Mucosa of gallbladder (tissue), 1 donor: Measurements from ENCODE around the gene SF3B5. TPM values are rescaled to one million over a fixed set of nuclear protein-coding genes. Genes with fewer than 3 reads are reported as not detected.
A peak's percentile ranks its signal among the peaks of the same experiment; 100 is the strongest.
"Not testable (repeated sequence)": the region's sequence is repeated elsewhere in the genome, so short reads cannot be mapped to it uniquely, and the experiment has no call there.

Experiments
- DNase-seq: peaks from one replicate; pipeline ENCODE4 v3.0.0-alpha.2; 2020; ENCODE audit warnings: low spot score
- total RNA-seq: library from RNA; stranded (reverse); gene quantifications from one replicate; pipeline ENCODE4 v1.2.1, GENCODE V29; 2021
- donor health status: DM: no; HTN: no; CAD: no.

The SF3B5 gene
- total RNA-seq, 1 donor from 2014 or later = 124 TPM

GRCh38 chr6:144063744-144064401 lies 31.5 kb downstream of the SF3B5 start:
- peak; percentile 88 for DNase-seq

GRCh38 chr6:144063246-144063743 lies 32.1 kb downstream of the SF3B5 start:
- no peak for DNase-seq

- DNase-seq = no peak
Measured at GRCh38 chr6:144062786-144063185, 32.6 kb downstream of the SF3B5 start.

GRCh38 chr6:144059139-144059538 lies 36.2 kb downstream of the SF3B5 start:
- DNase-seq = no peak

GRCh38 chr6:144055121-144055931 lies 40.0 kb downstream of the SF3B5 start:
- no peak for DNase-seq

- no peak for DNase-seq
Measured at GRCh38 chr6:144053601-144054000, 41.8 kb downstream of the SF3B5 start.

GRCh38 chr6:144052488-144052887 lies 42.9 kb downstream of the SF3B5 start:
- DNase-seq = no peak

GRCh38 chr6:144049386-144049785 lies 46.0 kb downstream of the SF3B5 start:
- no peak for DNase-seq

GRCh38 chr6:144047688-144048087 lies 47.7 kb downstream of the SF3B5 start:
- no peak for DNase-seq

GRCh38 chr6:144046672-144047071 lies 48.7 kb downstream of the SF3B5 start:
- not testable (repeated sequence) for DNase-seq

GRCh38 chr6:144044989-144045388 lies 50.4 kb downstream of the SF3B5 start:
- not testable (repeated sequence) for DNase-seq

Other genes starting within 250 kb of the SF3B5 start
- not detected for gene ZC2HC1B, start 231.1 kb downstream of the SF3B5 start, total RNA-seq
- gene PLAGL1, start 87.3 kb downstream of the SF3B5 start, total RNA-seq = 25.3 TPM
- 2.9 TPM for gene STX11, start 54.9 kb upstream of the SF3B5 start, total RNA-seq
- gene UTRN, start 189.8 kb upstream of the SF3B5 start, total RNA-seq = 107 TPM